ENCODE data around the gene PTPRE. TPM values are rescaled to one million over a fixed set of nuclear protein-coding genes. Genes with fewer than 3 reads are reported as not detected.

PTPRE gene
- total RNA-seq, 2 donors from 2014 or later, result 32.7 to 54.1 TPM

GRCh38 chr10:128114901-128115300, 208.0 kb downstream of the PTPRE start:
- no peak for ATAC-seq (replicated peaks)
- no peaks in the 10 kb centered on the region for H3K27me3 Mint-ChIP-seq
- no peaks in the 10 kb centered on the region for H3K4me1 Mint-ChIP-seq
- no peaks in the 10 kb centered on the region for H3K36me3 Mint-ChIP-seq (ENCODE audit: low read depth)
- no peaks in the 10 kb centered on the region for H3K9me3 Mint-ChIP-seq
- no peak overlapping the region for H3K4me3 Mint-ChIP-seq
- no peak overlapping the region for H3K27ac Mint-ChIP-seq

- Mint-ChIP-seq H3K27me3 (no peaks in the 10 kb centered on the region), H3K4me3 (no peak overlapping the region), H3K4me1 (no peaks in the 10 kb centered on the region), H3K27ac (no peak overlapping the region), H3K9me3 (no peaks in the 10 kb centered on the region), H3K36me3 (ENCODE audit: low read depth) (no peaks in the 10 kb centered on the region)
- no peak for ATAC-seq (replicated peaks)
Observed at GRCh38 chr10:128115356-128115755, 208.5 kb downstream of the PTPRE start.

GRCh38 chr10:128116187-128116586, 209.3 kb downstream of the PTPRE start:
- Mint-ChIP-seq H3K36me3 (ENCODE audit: low read depth) (no peaks in the 10 kb centered on the region), H3K27ac (no peak overlapping the region), H3K9me3 (no peaks in the 10 kb centered on the region), H3K4me3 (no peak overlapping the region), H3K27me3 (no peaks in the 10 kb centered on the region), H3K4me1 (no peaks in the 10 kb centered on the region)
- no peak for ATAC-seq (replicated peaks)

- H3K27ac Mint-ChIP-seq, result no peak overlapping the region
- no peaks in the 10 kb centered on the region for H3K9me3 Mint-ChIP-seq
- ATAC-seq (replicated peaks), result no peak
- no peaks in the 10 kb centered on the region for H3K27me3 Mint-ChIP-seq
- peaks cover 5% of the 10 kb centered on the region for H3K36me3 Mint-ChIP-seq (ENCODE audit: low read depth)
- no peaks in the 10 kb centered on the region for H3K4me1 Mint-ChIP-seq
- H3K4me3 Mint-ChIP-seq, result no peak overlapping the region
Observed at GRCh38 chr10:128116851-128117615, 210.1 kb downstream of the PTPRE start.

GRCh38 chr10:128121750-128122412, 215.0 kb downstream of the PTPRE start:
- Mint-ChIP-seq H3K4me1 (peaks cover 10% of the 10 kb centered on the region), H3K36me3 (ENCODE audit: low read depth) (peaks cover 42% of the 10 kb centered on the region), H3K4me3 (no peak overlapping the region), H3K9me3 (no peaks in the 10 kb centered on the region), H3K27ac (no peak overlapping the region), H3K27me3 (peaks cover 5% of the 10 kb centered on the region)
- ATAC-seq (replicated peaks), result no peak

- H3K36me3 Mint-ChIP-seq (ENCODE audit: low read depth), result peaks cover 42% of the 10 kb centered on the region
- H3K27ac Mint-ChIP-seq, result no peak overlapping the region
- peaks cover 5% of the 10 kb centered on the region for H3K27me3 Mint-ChIP-seq
- no peak for ATAC-seq (replicated peaks)
- peak overlapping the region; percentile 88 for H3K4me3 Mint-ChIP-seq
- no peaks in the 10 kb centered on the region for H3K9me3 Mint-ChIP-seq
- H3K4me1 Mint-ChIP-seq, result peaks cover 10% of the 10 kb centered on the region
Observed at GRCh38 chr10:128122931-128123330, 216.0 kb downstream of the PTPRE start.

GRCh38 chr10:128123846-128124245, 216.9 kb downstream of the PTPRE start:
- Mint-ChIP-seq H3K27ac (no peak overlapping the region), H3K27me3 (peaks cover 5% of the 10 kb centered on the region), H3K9me3 (no peaks in the 10 kb centered on the region), H3K4me1 (peaks cover 10% of the 10 kb centered on the region), H3K4me3 (peak overlapping the region; percentile 88), H3K36me3 (ENCODE audit: low read depth) (peaks cover 42% of the 10 kb centered on the region)
- ATAC-seq (replicated peaks), result no peak

- no peak for ATAC-seq (replicated peaks)
- Mint-ChIP-seq H3K27ac (peak overlapping the region; percentile 76), H3K9me3 (no peaks in the 10 kb centered on the region), H3K4me3 (peak overlapping the region; percentile 88), H3K4me1 (peaks cover 10% of the 10 kb centered on the region), H3K36me3 (ENCODE audit: low read depth) (peaks cover 42% of the 10 kb centered on the region), H3K27me3 (peaks cover 5% of the 10 kb centered on the region)
Observed at GRCh38 chr10:128124813-128125403, 218.0 kb downstream of the PTPRE start.

GRCh38 chr10:128125416-128125943, 218.6 kb downstream of the PTPRE start:
- H3K27ac Mint-ChIP-seq, result peak overlapping the region; percentile 76
- no peaks in the 10 kb centered on the region for H3K9me3 Mint-ChIP-seq
- peaks cover 10% of the 10 kb centered on the region for H3K4me1 Mint-ChIP-seq
- H3K36me3 Mint-ChIP-seq (ENCODE audit: low read depth), result peaks cover 42% of the 10 kb centered on the region
- peaks cover 5% of the 10 kb centered on the region for H3K27me3 Mint-ChIP-seq
- ATAC-seq (replicated peaks), result no peak
- H3K4me3 Mint-ChIP-seq, result peak overlapping the region; percentile 88

- H3K36me3 Mint-ChIP-seq (ENCODE audit: low read depth), result peaks cover 42% of the 10 kb centered on the region
- peaks cover 5% of the 10 kb centered on the region for H3K27me3 Mint-ChIP-seq
- H3K9me3 Mint-ChIP-seq, result no peaks in the 10 kb centered on the region
- H3K27ac Mint-ChIP-seq, result peak within 1 kb of the TSS; percentile 87
- peak within 1 kb of the TSS; percentile 88 for H3K4me3 Mint-ChIP-seq
- peaks cover 10% of the 10 kb centered on the region for H3K4me1 Mint-ChIP-seq
- ATAC-seq (replicated peaks), result peak; percentile 94
Observed at GRCh38 chr10:128125944-128126764, 219.3 kb downstream of the PTPRE start, which contains the start of gene MKI67. Gene MKI67 (minus strand): TSS chr10:128126423. CDS start chr10:128125667, 756 bp downstream.

GRCh38 chr10:128128582-128128981, 221.7 kb downstream of the PTPRE start:
- Mint-ChIP-seq H3K27ac (no peak overlapping the region), H3K4me1 (peaks cover 10% of the 10 kb centered on the region), H3K36me3 (ENCODE audit: low read depth) (peaks cover 21% of the 10 kb centered on the region), H3K27me3 (peaks cover 9% of the 10 kb centered on the region), H3K9me3 (no peaks in the 10 kb centered on the region), H3K4me3 (no peak overlapping the region)
- no peak for ATAC-seq (replicated peaks)

GRCh38 chr10:128130051-128130450, 223.1 kb downstream of the PTPRE start:
- no peak overlapping the region for H3K4me3 Mint-ChIP-seq
- H3K36me3 Mint-ChIP-seq (ENCODE audit: low read depth), result peaks cover 6% of the 10 kb centered on the region
- H3K27ac Mint-ChIP-seq, result no peak overlapping the region
- peaks cover 4% of the 10 kb centered on the region for H3K27me3 Mint-ChIP-seq
- no peaks in the 10 kb centered on the region for H3K9me3 Mint-ChIP-seq
- H3K4me1 Mint-ChIP-seq, result no peaks in the 10 kb centered on the region
- ATAC-seq (replicated peaks), result no peak
